ENCODE results near the gene STK36. TPM values are rescaled to one million over a fixed set of nuclear protein-coding genes. Genes with fewer than 3 reads are reported as not detected.

The STK36 gene
- total RNA-seq, 1 experiment from 2014 or later, result 47.7 TPM

- ChIA-PET CTCF (interaction anchor here (2.5 kb wide), 1 partner anchor 115 kb away, joined by 16 read pairs; no protein-coding TSS in a partner anchor), POLR2A (interaction anchor here (0.6 kb wide), 1 partner anchor 15 kb away, joined by 8 read pairs; no protein-coding TSS in a partner anchor)
- TF ChIP-seq ZBTB21 (CRISPR knock-in tag; IDR thresholded peaks at IDR 0.05; ENCODE audit: borderline replicate concordance), result no peak
- peak; percentile 73 for TF ChIP-seq GABPB1 (CRISPR knock-in tag; IDR thresholded peaks at IDR 0.05)
- ATAC-seq (no peak), DNase-seq (ENCODE audit: low spot score) (no peak)
- Mint-ChIP-seq H3K36me3 (peaks cover 17% of the 10 kb centered on the region), H3K27ac (peak overlapping the region; percentile 78), H3K27me3 (ENCODE audit: low read depth) (no peaks in the 10 kb centered on the region), H3K9me3 (peaks cover 2% of the 10 kb centered on the region), H3K4me1 (peaks cover 27% of the 10 kb centered on the region), H3K4me3 (no peak overlapping the region)
These were observed 60.9 kb downstream of the STK36 start for GRCh38 chr2:218732761-218733158.

GRCh38 chr2:218733171-218734021 lies 61.5 kb downstream of the STK36 start:
- Mint-ChIP-seq H3K4me1 (peaks cover 27% of the 10 kb centered on the region), H3K36me3 (peaks cover 19% of the 10 kb centered on the region), H3K27ac (peak overlapping the region; percentile 78), H3K4me3 (no peak overlapping the region), H3K27me3 (ENCODE audit: low read depth) (no peaks in the 10 kb centered on the region), H3K9me3 (no peaks in the 10 kb centered on the region)
- ATAC-seq (no peak; the same call in 1 of the 2 replicates), DNase-seq (ENCODE audit: low spot score) (no peak)
- ChIA-PET POLR2A (no interaction called here), CTCF (no interaction called here)
- TF ChIP-seq GABPB1 (CRISPR knock-in tag; IDR thresholded peaks at IDR 0.05) (peak; percentile 95), MLX (CRISPR knock-in tag; IDR thresholded peaks at IDR 0.05) (no peak)

DNA sequence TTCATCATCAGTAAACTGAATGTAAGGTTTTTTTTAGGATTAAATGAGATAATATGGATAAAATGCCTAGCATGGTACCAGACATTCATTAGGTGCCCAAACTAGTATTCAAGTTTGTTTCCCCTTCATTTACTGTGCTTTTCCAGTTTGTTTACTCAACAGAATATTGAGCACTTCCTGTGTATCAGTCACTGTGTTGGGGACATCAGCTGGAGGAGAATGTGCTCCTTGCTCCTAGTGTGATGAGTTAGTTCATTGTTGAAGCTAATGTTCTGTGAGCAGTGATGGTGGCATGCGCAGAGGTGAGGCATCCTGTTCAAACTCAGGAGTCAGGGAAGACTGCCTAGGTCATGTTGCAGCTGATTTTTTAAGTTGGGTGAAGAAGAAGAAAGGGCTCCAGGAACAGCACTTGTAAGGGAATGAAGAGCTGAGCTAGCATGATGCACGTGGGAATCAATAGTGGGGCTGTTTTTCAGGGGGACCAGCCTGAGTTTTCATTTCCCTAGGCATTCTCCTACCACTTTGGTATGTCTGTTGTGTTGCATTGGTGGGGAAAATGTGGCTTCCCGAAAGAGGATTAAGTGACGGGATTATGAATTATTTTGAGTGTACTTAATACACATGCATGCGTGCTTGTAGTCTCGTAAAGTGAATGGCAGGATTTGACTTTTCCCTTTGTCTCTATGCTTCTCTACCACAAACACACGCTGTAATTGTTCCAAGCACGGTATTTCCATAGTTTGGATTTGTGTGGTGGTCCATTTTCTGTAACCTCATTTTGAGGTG lies 62.5 kb downstream of the STK36 start:
- POLR2A ChIA-PET, result no interaction called here
- Mint-ChIP-seq H3K9me3 (no peaks in the 10 kb centered on the region), H3K4me3 (no peak overlapping the region), H3K4me1 (peaks cover 27% of the 10 kb centered on the region), H3K27me3 (ENCODE audit: low read depth) (no peaks in the 10 kb centered on the region), H3K27ac (peak overlapping the region; percentile 94), H3K36me3 (peaks cover 19% of the 10 kb centered on the region)
- ATAC-seq (no peak), DNase-seq (ENCODE audit: low spot score) (no peak)
- no peak for TF ChIP-seq ZNF671 (CRISPR knock-in tag; IDR thresholded peaks at IDR 0.05)
- TF ChIP-seq, protein P1, sequence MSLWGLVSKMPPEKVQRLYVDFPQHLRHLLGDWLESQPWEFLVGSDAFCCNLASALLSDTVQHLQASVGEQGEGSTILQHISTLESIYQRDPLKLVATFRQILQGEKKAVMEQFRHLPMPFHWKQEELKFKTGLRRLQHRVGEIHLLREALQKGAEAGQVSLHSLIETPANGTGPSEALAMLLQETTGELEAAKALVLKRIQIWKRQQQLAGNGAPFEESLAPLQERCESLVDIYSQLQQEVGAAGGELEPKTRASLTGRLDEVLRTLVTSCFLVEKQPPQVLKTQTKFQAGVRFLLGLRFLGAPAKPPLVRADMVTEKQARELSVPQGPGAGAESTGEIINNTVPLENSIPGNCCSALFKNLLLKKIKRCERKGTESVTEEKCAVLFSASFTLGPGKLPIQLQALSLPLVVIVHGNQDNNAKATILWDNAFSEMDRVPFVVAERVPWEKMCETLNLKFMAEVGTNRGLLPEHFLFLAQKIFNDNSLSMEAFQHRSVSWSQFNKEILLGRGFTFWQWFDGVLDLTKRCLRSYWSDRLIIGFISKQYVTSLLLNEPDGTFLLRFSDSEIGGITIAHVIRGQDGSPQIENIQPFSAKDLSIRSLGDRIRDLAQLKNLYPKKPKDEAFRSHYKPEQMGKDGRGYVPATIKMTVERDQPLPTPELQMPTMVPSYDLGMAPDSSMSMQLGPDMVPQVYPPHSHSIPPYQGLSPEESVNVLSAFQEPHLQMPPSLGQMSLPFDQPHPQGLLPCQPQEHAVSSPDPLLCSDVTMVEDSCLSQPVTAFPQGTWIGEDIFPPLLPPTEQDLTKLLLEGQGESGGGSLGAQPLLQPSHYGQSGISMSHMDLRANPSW (CRISPR knock-in tag; conservative IDR thresholded peaks at IDR 0.05; ENCODE audit: low read depth), result no peak
- TF ChIP-seq, protein P2, sequence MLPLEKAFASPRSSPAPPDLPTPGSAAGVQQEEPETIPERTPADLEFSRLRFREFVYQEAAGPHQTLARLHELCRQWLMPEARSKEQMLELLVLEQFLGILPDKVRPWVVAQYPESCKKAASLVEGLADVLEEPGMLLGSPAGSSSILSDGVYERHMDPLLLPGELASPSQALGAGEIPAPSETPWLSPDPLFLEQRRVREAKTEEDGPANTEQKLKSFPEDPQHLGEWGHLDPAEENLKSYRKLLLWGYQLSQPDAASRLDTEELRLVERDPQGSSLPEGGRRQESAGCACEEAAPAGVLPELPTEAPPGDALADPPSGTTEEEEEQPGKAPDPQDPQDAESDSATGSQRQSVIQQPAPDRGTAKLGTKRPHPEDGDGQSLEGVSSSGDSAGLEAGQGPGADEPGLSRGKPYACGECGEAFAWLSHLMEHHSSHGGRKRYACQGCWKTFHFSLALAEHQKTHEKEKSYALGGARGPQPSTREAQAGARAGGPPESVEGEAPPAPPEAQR (CRISPR knock-in tag; IDR thresholded peaks at IDR 0.05), result no peak
- CTCF ChIA-PET, result no interaction called here

- Mint-ChIP-seq H3K4me1 (peaks cover 23% of the 10 kb centered on the region), H3K9me3 (no peaks in the 10 kb centered on the region), H3K27ac (no peak overlapping the region), H3K27me3 (ENCODE audit: low read depth) (no peaks in the 10 kb centered on the region), H3K4me3 (no peak overlapping the region), H3K36me3 (peaks cover 30% of the 10 kb centered on the region)
- DNase-seq (ENCODE audit: low spot score), result no peak
- ChIA-PET POLR2A (interaction anchor here (0.6 kb wide), 1 partner anchor 101 kb away, joined by 4 read pairs; no protein-coding TSS in a partner anchor), CTCF (interaction anchor here (0.7 to 1.4 kb wide), 3 partner anchors 9 to 111 kb away, joined by 3 to 5 read pairs (median 4); no protein-coding TSS in a partner anchor)
- no peak for ATAC-seq
- TF ChIP-seq CREM (CRISPR knock-in tag; IDR thresholded peaks at IDR 0.05), result no peak
- no peak for TF ChIP-seq SOX15 (CRISPR knock-in tag; IDR thresholded peaks at IDR 0.05)
- no peak for TF ChIP-seq SMAD3 (CRISPR knock-in tag; IDR thresholded peaks at IDR 0.05; ENCODE audit: borderline replicate concordance)
- TF ChIP-seq E2F5 (CRISPR knock-in tag; IDR thresholded peaks at IDR 0.05), result no peak
- TF ChIP-seq, protein P3, sequence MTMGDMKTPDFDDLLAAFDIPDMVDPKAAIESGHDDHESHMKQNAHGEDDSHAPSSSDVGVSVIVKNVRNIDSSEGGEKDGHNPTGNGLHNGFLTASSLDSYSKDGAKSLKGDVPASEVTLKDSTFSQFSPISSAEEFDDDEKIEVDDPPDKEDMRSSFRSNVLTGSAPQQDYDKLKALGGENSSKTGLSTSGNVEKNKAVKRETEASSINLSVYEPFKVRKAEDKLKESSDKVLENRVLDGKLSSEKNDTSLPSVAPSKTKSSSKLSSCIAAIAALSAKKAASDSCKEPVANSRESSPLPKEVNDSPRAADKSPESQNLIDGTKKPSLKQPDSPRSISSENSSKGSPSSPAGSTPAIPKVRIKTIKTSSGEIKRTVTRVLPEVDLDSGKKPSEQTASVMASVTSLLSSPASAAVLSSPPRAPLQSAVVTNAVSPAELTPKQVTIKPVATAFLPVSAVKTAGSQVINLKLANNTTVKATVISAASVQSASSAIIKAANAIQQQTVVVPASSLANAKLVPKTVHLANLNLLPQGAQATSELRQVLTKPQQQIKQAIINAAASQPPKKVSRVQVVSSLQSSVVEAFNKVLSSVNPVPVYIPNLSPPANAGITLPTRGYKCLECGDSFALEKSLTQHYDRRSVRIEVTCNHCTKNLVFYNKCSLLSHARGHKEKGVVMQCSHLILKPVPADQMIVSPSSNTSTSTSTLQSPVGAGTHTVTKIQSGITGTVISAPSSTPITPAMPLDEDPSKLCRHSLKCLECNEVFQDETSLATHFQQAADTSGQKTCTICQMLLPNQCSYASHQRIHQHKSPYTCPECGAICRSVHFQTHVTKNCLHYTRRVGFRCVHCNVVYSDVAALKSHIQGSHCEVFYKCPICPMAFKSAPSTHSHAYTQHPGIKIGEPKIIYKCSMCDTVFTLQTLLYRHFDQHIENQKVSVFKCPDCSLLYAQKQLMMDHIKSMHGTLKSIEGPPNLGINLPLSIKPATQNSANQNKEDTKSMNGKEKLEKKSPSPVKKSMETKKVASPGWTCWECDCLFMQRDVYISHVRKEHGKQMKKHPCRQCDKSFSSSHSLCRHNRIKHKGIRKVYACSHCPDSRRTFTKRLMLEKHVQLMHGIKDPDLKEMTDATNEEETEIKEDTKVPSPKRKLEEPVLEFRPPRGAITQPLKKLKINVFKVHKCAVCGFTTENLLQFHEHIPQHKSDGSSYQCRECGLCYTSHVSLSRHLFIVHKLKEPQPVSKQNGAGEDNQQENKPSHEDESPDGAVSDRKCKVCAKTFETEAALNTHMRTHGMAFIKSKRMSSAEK (CRISPR knock-in tag; IDR thresholded peaks at IDR 0.05; ENCODE audit: borderline replicate concordance), result no peak
- TF ChIP-seq GABPB1 (CRISPR knock-in tag; IDR thresholded peaks at IDR 0.05), result no peak
- TF ChIP-seq MYBL2 (CRISPR knock-in tag; IDR thresholded peaks at IDR 0.05), result no peak
- no peak for TF ChIP-seq ZNF232 (CRISPR knock-in tag; IDR thresholded peaks at IDR 0.05)
- no peak for TF ChIP-seq ZMAT4 (CRISPR knock-in tag; IDR thresholded peaks at IDR 0.05)
These were observed 64.6 kb downstream of the STK36 start for GRCh38 chr2:218736531-218736930.

Data from WTC11 (cell line).